NCI-H345 (cell line): Measurements from ENCODE around the gene ZDHHC11.
"Not testable (repeated sequence)": the region's sequence is repeated elsewhere in the genome, so short reads cannot be mapped to it uniquely, and the experiment has no call there.

Experiments used
- DNase-seq: peaks from one replicate; lab custom pipeline; 2025; lab: John Stamatoyannopoulos, UW

ZDHHC11 gene

DNA sequence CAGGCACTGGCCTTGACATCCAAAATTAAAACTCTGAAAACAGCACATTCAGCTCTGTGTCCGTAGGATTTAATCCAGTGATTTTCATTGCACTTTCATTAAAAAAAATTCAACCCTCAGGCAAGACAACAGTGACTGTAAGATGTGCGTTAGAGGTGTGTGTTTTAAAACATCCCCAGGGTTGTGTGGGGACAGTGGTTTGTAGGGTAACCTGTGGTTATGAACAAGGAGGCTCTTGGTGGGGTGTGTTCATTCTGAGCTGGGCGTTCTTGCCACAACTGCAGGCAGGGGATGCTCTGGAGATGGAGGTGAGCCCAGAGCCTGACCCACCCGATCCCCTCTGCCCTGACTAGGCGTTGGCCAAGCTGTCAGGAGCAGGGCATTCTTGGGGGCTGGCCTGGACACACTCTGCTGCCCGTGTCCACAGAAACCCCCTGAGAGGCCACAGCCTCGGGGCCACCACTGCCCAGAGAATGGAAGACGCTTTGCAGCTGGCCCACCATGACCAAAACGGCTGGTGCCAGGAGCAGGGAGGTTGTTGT is 103.4 kb downstream of the ZDHHC11 start:
- DNase-seq, result not testable (repeated sequence)

DNA sequence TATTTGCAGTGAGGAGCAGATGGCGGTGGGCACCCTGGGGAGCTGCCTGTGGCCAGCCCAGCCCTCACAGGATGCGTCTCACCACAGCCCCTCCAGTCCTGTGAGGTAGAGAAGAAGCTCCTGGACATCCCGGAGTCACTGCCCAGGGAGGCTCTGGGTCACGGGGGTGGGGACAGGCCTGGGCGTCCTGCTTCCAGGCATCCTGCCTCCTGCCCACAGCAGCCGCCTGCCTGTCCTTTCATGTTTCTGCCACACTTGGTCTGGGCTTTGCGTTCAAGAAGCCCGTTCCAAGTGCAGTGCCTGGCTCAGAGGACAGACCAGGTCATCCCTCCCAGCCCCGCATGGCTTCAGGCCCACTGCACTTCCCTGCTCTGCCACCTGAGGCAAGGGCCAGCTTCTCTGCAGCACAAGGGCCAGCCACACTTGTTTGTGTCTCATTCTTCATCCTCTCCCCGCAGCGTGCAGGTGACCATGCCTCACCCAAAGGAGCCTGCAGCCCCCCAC is 104.5 kb downstream of the ZDHHC11 start:
- no peak for DNase-seq
